NCI-H1105 treated with DMSO at 0.1 percent for 48 hours (cell line): ENCODE data around the gene CDAN1.

ENCODE experiments used
- DNase-seq: peaks from one replicate; lab custom pipeline; 2025; lab: John Stamatoyannopoulos, UW

The CDAN1 gene

GRCh38 chr15:42733027-42733426 is 3.9 kb downstream of the CDAN1 start:
- no peak for DNase-seq

- DNase-seq: no peak
Observed at GRCh38 chr15:42732095-42732827, 4.7 kb downstream of the CDAN1 start.

GRCh38 chr15:42731461-42731860 is 5.5 kb downstream of the CDAN1 start:
- DNase-seq: no peak

GRCh38 chr15:42730536-42730935 is 6.4 kb downstream of the CDAN1 start:
- DNase-seq: no peak

GRCh38 chr15:42730135-42730534 is 6.8 kb downstream of the CDAN1 start:
- DNase-seq: no peak

- no peak for DNase-seq
Observed at GRCh38 chr15:42729409-42729808, 7.5 kb downstream of the CDAN1 start.

DNA sequence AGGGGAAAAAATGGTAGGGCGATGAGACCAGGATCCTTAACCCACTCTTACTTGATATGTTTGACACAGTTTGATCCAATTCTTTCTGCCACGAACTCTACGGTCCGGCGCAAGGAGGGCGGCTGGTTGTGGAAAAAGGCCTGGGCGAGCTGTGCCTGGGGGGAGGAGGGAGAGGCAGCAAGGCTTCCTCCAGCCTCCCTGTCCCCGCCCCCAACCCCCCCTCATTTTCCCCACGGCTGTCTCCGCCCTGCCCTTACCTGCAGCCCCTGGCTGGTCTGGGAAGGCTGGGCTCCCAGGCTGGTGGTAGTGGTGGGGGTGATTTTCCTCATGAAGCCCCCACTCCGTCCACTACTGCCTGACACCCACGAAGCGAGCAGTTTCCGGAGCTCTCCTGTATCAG is 8.0 kb downstream of the CDAN1 start:
- DNase-seq: no peak

- DNase-seq: no peak
Observed at GRCh38 chr15:42728560-42728959, 8.4 kb downstream of the CDAN1 start.

DNA sequence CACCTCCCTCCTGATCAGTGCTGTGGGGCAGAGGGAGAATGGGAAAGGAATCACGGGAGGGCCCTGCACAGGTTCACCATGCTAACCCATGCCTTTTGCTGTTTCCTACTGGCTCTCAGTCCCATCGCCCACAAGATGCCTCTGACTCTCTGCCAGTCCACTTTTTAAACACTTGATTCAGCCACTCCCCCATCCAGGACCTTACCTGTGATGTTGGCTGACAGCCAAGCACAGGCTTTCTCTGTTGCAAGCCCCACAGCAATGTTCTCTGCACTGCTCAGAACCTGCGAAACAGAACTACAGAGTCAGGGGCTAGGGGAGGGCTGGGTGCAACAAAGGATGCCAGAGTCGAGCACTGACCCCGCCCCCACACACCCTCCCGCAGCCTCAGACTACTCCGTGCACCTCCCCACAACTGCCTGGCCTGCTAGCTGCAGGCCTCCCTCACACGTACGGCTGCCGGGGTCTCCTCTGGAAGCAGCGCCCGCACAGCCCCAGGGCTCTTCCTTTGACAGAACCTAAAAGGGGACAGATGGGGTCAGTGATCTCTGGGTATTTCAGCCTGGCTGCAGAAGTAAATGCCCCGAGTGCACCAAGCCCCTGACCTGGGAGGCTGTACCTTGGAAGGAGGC is 9.1 kb downstream of the CDAN1 start:
- peak; percentile 71 for DNase-seq

DNA sequence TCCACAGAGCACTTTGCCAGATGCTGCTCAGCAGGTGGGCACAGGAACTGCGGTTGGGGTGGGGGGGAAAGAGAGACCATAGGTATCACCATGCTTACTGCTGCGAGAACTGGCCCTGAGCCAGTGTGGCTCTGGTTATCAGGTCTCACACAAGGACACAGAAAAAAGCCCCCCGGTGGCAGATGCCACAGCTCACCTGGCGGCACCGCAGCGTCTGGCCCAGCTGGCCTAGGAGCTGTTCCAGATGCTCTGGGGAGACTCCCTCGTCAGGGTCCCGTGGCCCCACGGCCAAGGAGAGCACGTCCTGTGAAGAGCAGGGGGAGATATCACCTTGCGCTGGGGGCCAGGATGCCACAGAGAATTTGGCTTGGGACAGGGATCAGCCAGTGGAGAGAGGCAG is 10.8 kb downstream of the CDAN1 start:
- peak; percentile 49 for DNase-seq

GRCh38 chr15:42725331-42725903 is 11.5 kb downstream of the CDAN1 start:
- DNase-seq: no peak

GRCh38 chr15:42724276-42724675 is 12.7 kb downstream of the CDAN1 start:
- DNase-seq: no peak

- DNase-seq: no peak
Observed at GRCh38 chr15:42723068-42723467, 13.9 kb downstream of the CDAN1 start.

DNA sequence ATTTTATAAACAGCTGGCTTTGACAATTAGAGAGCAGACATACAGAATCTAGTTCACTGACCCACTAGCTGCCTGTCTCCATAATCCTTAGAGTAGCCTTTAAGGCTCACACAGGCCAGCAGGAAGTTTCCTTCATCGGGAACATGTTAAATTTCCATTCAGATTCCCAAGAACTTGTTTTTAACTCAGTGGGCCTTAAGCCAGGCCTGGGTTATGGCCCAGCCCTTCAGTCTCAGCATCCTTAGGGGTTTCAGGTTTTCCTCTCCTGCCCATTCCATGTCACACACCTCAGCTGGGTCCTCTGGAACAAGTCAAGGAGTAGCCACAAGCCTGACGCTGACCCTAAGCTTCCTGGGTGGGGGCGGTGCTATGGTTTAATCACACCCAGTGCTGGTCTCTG is 15.0 kb downstream of the CDAN1 start:
- no peak for DNase-seq

DNA sequence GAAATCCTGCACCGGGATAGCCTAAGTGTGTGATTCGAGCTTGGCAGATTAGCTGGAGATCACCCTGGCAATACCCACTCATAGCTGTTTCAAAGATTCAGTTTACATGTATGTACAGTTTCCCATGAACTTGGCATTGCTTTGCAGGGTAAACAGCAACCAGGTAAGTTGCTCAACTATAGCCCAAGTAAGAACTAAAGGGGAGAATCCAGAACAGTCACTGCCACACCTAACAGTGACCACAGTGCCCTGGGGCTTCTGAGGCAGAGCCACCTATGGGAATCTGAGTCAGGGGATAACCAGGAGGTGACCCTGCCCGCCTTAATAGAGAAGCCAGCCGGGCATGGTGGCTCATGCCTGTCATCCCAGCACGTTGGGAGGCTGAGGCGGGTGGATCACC is 15.9 kb downstream of the CDAN1 start:
- no peak for DNase-seq

GRCh38 chr15:42720071-42720470 is 16.9 kb downstream of the CDAN1 start:
- DNase-seq: no peak

DNA sequence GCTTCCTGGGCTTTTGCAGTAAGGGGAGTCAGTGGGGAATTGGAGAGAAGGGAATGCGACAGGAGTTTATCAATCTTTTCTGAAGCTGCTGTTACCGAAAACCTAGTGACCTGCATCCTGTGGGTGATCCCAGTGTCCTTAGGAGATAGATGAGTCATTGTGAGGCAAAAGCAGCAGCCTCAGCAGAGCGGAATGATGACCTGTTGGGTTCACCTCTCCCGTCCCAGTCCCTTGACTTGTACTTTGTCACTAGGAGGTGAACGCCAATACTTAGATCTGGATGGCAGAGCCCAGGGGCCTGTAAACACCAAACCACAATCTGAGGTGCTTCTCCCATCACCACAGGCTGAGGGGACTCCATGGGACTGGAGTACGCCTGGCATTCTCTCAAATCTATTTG is 17.9 kb downstream of the CDAN1 start:
- DNase-seq: no peak

DNA sequence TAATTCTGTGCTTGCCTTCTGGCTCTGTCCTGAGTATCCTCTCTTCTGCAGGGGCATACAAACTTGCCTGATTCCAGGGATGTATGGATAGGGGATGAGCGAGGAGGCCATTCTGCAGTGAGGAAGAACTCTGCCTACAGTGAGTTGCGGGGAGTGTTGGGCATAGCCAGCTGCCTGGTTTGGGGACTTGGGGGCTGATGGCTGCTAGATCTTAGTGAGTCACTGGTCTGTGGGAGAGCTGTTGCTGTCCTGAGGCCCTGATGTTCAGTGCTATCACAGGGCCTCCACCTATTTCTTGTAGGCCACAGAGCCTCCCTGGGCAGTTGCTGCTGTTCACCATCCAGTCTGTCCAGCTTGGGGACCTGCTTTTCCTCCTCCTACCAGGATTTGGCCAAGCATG is 20.3 kb downstream of the CDAN1 start:
- DNase-seq: no peak

GRCh38 chr15:42716125-42716524 is 20.8 kb downstream of the CDAN1 start:
- no peak for DNase-seq

DNA sequence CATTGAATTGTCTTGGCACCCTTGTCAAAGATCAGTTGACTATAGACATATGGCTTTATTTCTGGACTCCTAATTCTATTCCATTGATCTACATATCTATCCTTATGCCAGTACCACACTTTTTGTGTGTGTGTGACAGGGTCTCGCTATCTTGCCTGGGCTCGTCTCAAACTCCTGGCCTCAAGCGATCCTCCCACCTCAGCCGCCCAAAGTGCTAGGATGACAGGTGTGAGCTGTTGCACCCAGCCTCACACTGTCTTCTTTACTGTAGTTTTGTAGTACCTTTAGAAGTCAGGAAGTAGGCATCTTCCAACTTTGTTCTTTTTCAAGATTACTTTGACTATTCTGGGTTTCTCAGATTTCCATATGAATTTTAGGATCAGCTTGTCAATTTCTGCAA is 24.3 kb downstream of the CDAN1 start:
- no peak for DNase-seq

- DNase-seq: no peak
Observed at GRCh38 chr15:42711746-42712145, 25.2 kb downstream of the CDAN1 start.

- DNase-seq: no peak
Observed at GRCh38 chr15:42710662-42711061, 26.3 kb downstream of the CDAN1 start.

- no peak for DNase-seq
Observed at GRCh38 chr15:42707873-42708544, 28.9 kb downstream of the CDAN1 start.
